HG03460 (cell line): ENCODE results near the gene HEPN1.

Experiments
- ATAC-seq: cut with Tn5 transposase; IDR thresholded peaks from one replicate; pipeline ENCODE4 v1.9.1; 2021; ENCODE audit not compliant: unreplicated experiment

Gene HEPN1

GRCh38 chr11:124884869-124885479 lies 34.1 kb upstream of the HEPN1 start:
- no peak for ATAC-seq

- no peak for ATAC-seq
These were observed 32.6 kb upstream of the HEPN1 start for GRCh38 chr11:124886476-124886875.

- no peak for ATAC-seq
These were observed 31.9 kb upstream of the HEPN1 start for GRCh38 chr11:124886978-124887666.

GRCh38 chr11:124887667-124888013 lies 31.4 kb upstream of the HEPN1 start:
- ATAC-seq: no peak

GRCh38 chr11:124889191-124890091 lies 29.6 kb upstream of the HEPN1 start:
- ATAC-seq: no peak

- ATAC-seq: no peak
These were observed 28.9 kb upstream of the HEPN1 start for GRCh38 chr11:124890151-124890550.

GRCh38 chr11:124890683-124891372 lies 28.2 kb upstream of the HEPN1 start:
- no peak for ATAC-seq

- ATAC-seq: no peak
These were observed 27.6 kb upstream of the HEPN1 start for GRCh38 chr11:124891373-124891861.

- ATAC-seq: no peak
These were observed 26.9 kb upstream of the HEPN1 start for GRCh38 chr11:124892146-124892545.

- no peak for ATAC-seq
These were observed 26.1 kb upstream of the HEPN1 start for GRCh38 chr11:124892750-124893454.

- no peak for ATAC-seq
These were observed 25.2 kb upstream of the HEPN1 start for GRCh38 chr11:124893781-124894401.

- no peak for ATAC-seq
These were observed 24.2 kb upstream of the HEPN1 start for GRCh38 chr11:124894606-124895430.

- no peak for ATAC-seq
These were observed 23.5 kb upstream of the HEPN1 start for GRCh38 chr11:124895471-124895971.

GRCh38 chr11:124896071-124896750 lies 22.8 kb upstream of the HEPN1 start:
- no peak for ATAC-seq

GRCh38 chr11:124896821-124897391 lies 22.1 kb upstream of the HEPN1 start:
- no peak for ATAC-seq

- ATAC-seq: no peak
These were observed 21.3 kb upstream of the HEPN1 start, which contains the start of gene ROBO4 for GRCh38 chr11:124897674-124898262. Gene ROBO4, minus strand, starts transcription at chr11:124897865. Its CDS starts 70 bp downstream, at chr11:124897795.

- ATAC-seq: no peak
These were observed 20.8 kb upstream of the HEPN1 start for GRCh38 chr11:124898263-124898680.

- ATAC-seq: no peak
These were observed 20.3 kb upstream of the HEPN1 start for GRCh38 chr11:124898711-124899110.
